ENCODE results near the gene GON4L.
"Not testable (repeated sequence)": the region's sequence is repeated elsewhere in the genome, so short reads cannot be mapped to it uniquely, and the experiment has no call there.

The GON4L gene

DNA sequence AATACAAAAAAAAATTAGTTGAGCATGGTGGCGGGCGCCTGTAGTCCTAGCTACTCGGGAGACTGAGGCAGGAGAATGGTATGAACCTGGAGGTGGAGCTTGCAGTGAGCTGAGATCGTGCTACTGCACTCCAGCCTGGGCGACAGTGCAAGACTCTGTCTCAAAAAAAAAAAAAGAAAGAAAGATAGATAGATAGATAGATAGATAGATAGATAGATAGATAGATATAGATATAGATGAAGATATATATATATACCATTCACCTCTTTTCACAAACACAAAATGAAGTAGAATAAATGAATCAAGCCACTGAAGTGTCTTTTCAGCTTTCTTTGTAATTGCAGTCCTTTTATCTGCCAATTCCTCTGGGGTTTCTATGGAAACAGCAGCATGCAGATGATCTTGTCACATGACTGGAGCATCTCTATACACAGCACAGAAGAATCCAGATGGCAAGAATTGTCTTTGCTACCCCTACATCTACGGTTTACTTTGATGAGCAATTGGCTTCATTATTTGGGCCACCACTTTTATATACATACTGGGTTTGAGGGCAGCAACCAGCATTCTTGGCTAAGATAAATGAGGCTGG lies 138.4 kb downstream of the GON4L start:
- in situ Hi-C loops (cut with HindIII; ENCODE audit: low pct_ligation_motif_present, low pct_unique_long_range_greater_than_20kb, low sequenced_read_pairs) = not testable (repeated sequence)

DNA sequence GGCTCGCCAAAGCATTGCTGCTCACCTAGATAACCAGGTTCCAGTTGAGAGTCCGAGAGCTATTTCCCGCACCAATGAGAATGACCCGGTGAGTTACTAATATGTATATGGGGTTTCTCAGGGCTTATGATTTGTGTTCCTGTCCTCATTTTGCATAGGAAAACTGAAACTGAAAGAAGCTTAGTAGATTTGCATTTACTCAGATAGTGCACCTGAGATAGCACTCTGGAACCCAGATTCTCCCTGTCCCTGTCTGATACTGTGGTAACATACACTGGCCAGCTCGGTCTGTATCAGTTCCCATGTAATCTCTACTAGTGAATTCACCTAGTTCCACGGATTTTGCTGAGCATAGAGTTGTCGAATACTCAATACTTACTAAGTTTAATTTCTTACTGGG lies 140.0 kb downstream of the GON4L start:
- DNase-seq = no peak
- in situ Hi-C loops (cut with HindIII; ENCODE audit: low pct_ligation_motif_present, low pct_unique_long_range_greater_than_20kb, low sequenced_read_pairs) = no loop called here

More for the DNA sequence above, 138.4 kb downstream of the GON4L start:
- DNase-seq = not testable (repeated sequence)

DNA sequence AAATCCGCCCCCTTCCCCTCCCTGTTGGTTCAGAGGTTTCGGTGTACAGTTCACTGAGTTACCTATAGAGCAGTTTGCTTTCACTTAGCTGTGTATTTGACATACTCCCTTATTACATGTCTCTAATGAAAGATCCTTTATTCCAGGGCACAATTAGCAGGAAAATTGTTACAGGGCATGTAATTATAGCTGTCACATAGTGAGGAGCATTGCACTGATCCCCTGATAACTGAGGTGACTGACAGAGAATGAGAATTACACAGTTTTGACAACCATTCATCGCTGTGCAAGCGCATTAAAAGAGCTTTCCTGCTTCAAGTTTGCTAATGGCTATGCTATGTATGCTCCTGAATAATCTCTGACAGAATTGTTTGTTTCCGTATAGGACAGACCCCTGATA lies 141.2 kb downstream of the GON4L start:
- no peak for DNase-seq
- in situ Hi-C loops (cut with HindIII; ENCODE audit: low pct_ligation_motif_present, low pct_unique_long_range_greater_than_20kb, low sequenced_read_pairs) = no loop called here

DNA sequence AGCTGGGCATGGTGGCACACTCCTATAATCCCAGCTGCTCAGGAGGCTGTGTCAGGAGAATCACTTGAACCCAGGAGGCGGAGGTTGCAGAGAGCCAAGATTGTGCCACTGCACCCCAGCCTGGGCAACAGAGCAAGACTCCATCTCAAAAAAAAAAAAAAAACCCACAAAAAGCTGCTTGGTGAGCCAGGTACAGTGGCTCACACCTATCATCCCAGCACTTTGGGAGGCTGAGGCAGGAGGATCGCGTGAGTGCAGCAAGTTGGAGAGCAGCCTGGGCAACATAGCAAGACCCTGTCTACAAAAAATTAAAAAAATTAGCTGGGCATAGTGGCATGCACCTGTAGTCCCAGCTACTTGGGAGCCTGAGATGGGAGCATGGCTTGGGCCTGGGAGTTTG lies 142.0 kb downstream of the GON4L start:
- DNase-seq; in situ Hi-C loops (cut with HindIII; ENCODE audit: low pct_ligation_motif_present, low pct_unique_long_range_greater_than_20kb, low sequenced_read_pairs): not testable (repeated sequence)

DNA sequence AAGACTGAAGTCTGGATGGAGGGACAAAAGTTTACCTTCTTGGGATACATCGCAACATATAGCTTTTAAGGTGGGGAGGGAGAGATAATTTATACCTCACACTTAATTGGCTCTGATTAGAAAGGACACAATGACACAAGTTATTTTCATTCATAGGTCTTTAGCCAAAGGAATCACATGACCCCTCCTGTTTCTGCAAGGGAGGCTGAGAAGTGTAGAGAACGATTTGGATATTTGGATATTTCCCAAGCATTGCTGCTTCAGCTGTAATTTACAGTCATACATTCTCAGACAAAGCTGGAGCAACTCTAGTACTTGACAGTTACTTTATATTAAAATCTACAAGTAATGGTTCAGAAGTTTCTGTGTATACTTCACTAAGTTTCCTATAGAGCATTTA lies 143.9 kb downstream of the GON4L start:
- in situ Hi-C loops (cut with HindIII; ENCODE audit: low pct_ligation_motif_present, low pct_unique_long_range_greater_than_20kb, low sequenced_read_pairs) = no loop called here
- DNase-seq = no peak

GRCh38 chr1:155712636-155713035 lies 144.4 kb downstream of the GON4L start:
- DNase-seq = peak; percentile 24
- in situ Hi-C loops (cut with HindIII; ENCODE audit: low pct_ligation_motif_present, low pct_unique_long_range_greater_than_20kb, low sequenced_read_pairs) = not testable (repeated sequence)

GRCh38 chr1:155711457-155711856 lies 145.6 kb downstream of the GON4L start:
- in situ Hi-C loops (cut with HindIII; ENCODE audit: low pct_ligation_motif_present, low pct_unique_long_range_greater_than_20kb, low sequenced_read_pairs); DNase-seq: not testable (repeated sequence)

- in situ Hi-C loops (cut with HindIII; ENCODE audit: low pct_ligation_motif_present, low pct_unique_long_range_greater_than_20kb, low sequenced_read_pairs) = no loop called here
- DNase-seq = no peak
Measured at GRCh38 chr1:155709391-155709790, 147.6 kb downstream of the GON4L start.

DNA sequence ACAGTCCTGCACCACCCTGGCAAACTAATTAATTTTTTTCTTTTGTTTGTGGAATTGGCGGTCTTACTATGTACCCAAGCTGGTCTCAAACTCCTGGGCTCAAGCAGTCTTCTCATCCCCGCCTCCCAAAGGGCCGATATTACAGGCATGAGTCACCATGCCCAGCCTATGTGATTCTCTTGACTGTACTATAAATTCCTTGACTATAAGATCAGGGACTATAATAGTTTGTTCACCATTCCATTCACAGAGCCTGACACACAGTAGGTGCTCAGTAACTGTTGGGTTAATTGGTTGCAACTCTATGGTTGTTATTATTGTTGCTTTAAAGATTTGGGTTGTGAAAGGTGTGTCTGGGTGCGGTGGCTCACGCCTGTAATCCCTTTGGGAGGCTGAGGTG lies 150.9 kb downstream of the GON4L start:
- DNase-seq = peak; percentile 14
- in situ Hi-C loops (cut with HindIII; ENCODE audit: low pct_ligation_motif_present, low pct_unique_long_range_greater_than_20kb, low sequenced_read_pairs) = no loop called here

DNA sequence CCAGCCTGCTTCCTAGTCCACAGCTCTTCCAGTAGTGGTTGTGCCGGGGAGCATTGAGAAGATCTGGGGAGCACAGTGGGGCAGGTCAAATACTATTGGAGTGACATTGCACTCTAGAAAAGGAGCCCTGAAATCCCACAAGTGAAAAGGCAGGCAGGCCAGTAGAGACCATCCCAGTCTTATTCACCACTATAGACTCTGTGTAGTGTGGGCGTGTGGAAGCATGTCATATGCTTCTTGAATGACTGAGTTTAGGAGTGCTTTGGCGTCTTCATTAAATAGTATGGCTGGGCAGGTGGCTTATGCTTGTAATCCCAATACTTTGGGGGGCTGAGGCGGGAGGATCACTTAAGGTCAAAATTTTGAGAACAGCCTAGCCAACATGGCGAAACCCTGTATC lies 152.6 kb downstream of the GON4L start:
- in situ Hi-C loops (cut with HindIII; ENCODE audit: low pct_ligation_motif_present, low pct_unique_long_range_greater_than_20kb, low sequenced_read_pairs); DNase-seq: not testable (repeated sequence)

DNA sequence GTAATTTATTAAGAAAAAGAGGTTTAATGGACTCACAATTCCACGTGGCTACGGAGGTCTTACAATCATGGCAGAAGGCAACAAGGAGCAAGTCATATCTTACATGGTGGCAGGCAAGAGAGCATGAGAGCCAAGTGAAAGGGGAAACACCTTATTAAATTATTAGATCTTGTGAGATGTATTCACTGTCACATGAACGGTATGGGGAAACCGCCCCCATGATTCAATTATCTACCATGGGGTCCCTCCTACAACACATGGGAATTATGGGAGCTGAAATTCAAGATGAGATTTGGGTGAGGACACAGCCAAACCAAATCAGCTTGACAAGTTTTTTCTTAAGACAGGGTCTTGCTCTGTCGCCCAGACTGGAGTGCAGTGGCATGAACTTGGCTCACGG lies 153.8 kb downstream of the GON4L start:
- in situ Hi-C loops (cut with HindIII; ENCODE audit: low pct_ligation_motif_present, low pct_unique_long_range_greater_than_20kb, low sequenced_read_pairs) = no loop called here

DNA sequence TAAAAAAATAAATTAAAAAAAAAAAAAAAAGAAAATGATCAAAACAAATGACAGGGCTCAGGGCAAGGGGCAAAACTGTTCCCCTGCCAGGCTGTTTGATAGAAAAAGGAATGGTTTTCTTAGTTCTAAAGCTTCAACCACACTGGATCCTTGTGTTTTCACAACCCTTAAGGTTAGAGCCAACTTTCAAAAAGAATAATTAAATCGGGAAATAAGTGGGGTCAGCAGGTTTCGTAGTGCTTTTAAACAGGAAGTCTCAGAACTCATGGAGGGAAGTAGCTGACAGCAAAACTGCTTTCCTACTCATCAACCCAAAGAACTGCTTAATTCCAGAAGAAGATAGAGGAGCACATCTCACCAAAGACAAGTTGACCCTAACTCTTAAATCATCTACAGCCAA lies 155.3 kb downstream of the GON4L start:
- in situ Hi-C loops (cut with HindIII; ENCODE audit: low pct_ligation_motif_present, low pct_unique_long_range_greater_than_20kb, low sequenced_read_pairs); DNase-seq: not testable (repeated sequence)

More for the DNA sequence above, 153.8 kb downstream of the GON4L start:
- DNase-seq = no peak
